NCI-H1105 treated with DMSO at 0.1 percent for 48 hours (cell line): ENCODE measurements around the gene TBC1D25.

Experiments
- DNase-seq: peaks from one replicate; lab custom pipeline; 2025; lab: John Stamatoyannopoulos, UW

Gene TBC1D25, protein sequence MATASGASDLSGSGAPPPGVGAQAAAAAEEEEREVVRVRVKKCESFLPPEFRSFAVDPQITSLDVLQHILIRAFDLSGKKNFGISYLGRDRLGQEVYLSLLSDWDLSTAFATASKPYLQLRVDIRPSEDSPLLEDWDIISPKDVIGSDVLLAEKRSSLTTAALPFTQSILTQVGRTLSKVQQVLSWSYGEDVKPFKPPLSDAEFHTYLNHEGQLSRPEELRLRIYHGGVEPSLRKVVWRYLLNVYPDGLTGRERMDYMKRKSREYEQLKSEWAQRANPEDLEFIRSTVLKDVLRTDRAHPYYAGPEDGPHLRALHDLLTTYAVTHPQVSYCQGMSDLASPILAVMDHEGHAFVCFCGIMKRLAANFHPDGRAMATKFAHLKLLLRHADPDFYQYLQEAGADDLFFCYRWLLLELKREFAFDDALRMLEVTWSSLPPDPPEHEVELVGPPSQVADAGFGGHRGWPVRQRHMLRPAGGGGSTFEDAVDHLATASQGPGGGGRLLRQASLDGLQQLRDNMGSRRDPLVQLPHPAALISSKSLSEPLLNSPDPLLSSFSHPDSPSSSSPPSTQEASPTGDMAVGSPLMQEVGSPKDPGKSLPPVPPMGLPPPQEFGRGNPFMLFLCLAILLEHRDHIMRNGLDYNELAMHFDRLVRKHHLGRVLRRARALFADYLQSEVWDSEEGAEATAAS

GRCh38 chrX:48539345-48540027, at the start of gene TBC1D25:
Gene TBC1D25, plus strand, starts transcription at chrX:48539714. Its CDS starts 84 bp downstream, at chrX:48539798.
- DNase-seq = peak; percentile 92

- DNase-seq = no peak
These were observed 49.6 kb upstream of the TBC1D25 start for GRCh38 chrX:48489892-48490291.

DNA sequence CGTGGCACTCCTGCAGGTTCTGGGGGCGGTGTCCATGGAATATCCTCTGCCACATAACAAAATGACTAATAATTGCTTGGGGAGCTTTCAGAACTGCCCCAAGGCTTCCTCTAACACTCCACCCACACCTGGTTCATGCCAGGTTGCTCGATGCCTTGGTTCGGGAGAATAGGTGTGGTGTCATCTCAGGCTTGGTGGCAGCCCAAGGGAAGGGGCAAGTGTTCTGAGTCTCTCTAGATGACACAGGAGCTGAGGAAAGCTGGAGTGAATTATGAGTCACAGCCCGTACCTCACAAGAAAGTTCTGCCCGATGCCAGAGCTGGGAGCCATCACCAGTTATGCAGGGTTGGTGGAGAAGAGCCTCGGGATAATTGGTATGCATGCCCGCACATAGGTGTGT, 48.9 kb upstream of the TBC1D25 start:
- no peak for DNase-seq

DNA sequence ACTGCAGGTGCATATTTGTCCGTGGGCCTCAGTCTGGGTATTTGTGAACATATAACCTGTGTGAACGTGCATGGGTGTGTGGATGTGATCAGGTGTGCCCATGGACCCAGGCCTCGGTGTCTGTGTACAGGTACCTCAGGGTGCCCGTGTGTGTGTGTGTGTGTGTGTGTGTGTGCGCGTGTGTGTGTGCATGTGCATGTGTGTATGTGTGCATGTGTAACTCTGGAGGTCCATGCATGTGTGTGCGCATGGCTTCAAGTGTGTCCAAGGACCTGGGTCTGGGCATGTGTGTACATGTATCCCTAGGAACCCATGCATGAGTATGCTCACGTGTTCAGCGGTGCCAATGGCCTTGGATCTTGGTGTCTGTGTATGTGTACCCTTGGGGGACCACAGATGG, 47.7 kb upstream of the TBC1D25 start:
- no peak for DNase-seq

- DNase-seq = no peak
These were observed 47.1 kb upstream of the TBC1D25 start for GRCh38 chrX:48492293-48492910.

DNA sequence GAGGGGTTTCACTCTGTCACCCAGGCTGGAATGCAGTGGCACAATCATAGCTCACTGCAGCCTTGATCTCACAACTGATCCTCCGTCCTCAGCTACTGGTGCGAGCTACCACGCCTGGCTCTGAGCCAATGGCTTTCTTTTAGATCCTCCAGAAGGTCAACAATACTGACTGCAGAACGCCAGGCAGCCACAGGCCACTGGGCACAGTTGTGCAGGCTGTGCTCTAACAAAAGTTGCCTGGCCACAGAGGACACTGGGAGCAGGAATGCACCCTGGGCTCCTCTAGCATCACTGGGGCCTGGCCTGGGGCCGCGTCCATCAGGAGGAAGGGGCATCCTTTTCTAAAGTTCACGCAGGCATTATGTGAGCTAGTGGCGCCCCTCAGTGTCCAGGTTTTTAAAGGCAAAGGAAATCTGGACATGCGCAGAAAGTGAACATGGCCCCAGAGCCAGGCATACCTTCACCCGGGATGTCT, 45.6 kb upstream of the TBC1D25 start:
- peak; percentile 7 for DNase-seq

DNA sequence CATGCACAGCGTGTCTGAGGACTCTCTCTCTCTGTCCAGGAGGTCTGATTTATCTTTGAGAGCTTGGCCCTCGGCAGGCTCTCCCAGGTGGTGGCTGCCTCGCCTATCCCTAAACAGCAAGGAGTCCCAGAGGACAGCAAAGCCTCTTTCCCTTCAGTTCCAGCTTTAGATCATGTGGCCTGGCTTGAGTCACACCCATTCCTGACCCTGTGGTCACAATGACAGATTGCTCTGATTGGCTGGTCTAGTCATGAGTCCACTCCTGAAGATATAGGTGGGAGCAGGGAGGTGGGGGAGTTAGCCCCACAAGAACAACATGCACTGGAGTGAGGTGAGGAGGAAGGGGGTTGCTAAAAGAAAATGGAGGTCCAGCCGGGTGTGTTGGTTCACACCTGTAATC, 42.9 kb upstream of the TBC1D25 start:
- DNase-seq = no peak

- no peak for DNase-seq
These were observed 41.6 kb upstream of the TBC1D25 start for GRCh38 chrX:48497871-48498270.

GRCh38 chrX:48498374-48498809, 41.1 kb upstream of the TBC1D25 start:
- DNase-seq = no peak

GRCh38 chrX:48504261-48504660, 35.3 kb upstream of the TBC1D25 start:
- DNase-seq = no peak

DNA sequence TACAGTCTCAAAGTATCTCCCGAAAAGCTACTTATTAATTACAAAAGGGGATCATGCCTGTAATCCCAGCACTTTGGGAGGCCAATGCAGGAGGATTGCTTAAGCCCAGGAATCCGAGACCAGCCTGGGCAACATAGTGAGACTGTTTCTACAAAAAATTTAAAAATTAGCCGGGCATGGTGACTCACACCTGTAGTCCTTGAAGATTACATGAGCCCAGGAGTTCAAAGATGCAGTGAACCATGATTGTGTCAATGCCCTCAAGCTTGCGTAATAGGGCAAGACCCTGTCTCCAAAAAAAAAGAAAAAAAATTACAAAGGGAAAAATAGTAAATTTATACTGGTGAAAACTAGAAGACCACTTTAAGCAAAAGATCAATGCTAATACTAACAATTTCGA, 34.0 kb upstream of the TBC1D25 start:
- no peak for DNase-seq

DNA sequence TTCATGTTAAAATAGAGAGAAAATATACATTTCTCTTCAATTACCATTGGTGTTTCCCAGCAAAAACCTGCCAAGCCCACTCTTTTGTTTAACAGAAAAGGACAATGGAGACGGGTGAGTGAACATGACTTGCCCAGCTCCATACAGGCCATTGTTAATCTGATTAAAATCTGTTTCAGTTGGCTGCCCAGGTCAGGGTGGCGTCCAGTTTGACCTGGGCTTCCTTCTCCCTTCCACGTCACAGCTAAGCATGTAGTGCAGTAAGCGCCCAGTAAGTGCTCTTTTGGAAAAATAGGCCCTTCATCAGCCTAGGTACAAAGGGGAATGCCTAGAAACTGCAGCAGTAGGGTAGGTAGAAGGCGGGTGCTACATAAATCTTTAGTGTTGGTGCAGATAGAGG, 32.3 kb upstream of the TBC1D25 start:
- DNase-seq = no peak

GRCh38 chrX:48508400-48509244, 30.9 kb upstream of the TBC1D25 start, which contains the start of gene PORCN:
Gene PORCN, plus strand, starts transcription at chrX:48508992. Its CDS starts 829 bp downstream, at chrX:48509821.
- DNase-seq = peak; percentile 52

GRCh38 chrX:48509245-48509590, 30.3 kb upstream of the TBC1D25 start:
- DNase-seq = no peak

DNA sequence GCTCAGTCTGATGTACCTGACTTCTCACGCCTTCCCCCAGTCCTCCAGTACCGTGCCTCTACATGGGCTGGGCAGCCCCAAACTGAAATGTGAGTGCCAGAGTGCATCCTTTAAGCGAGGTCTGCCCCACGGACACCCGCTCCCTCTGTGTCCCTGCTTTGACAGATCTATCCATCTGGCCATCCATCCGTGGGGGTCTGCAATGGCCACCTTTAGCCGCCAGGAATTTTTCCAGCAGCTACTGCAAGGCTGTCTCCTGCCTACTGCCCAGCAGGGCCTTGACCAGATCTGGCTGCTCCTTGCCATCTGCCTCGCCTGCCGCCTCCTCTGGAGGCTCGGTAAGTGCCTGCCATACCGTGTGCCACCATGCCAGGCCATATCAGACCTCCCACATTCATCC, 29.9 kb upstream of the TBC1D25 start:
- DNase-seq = no peak

GRCh38 chrX:48511560-48511959, 28.0 kb upstream of the TBC1D25 start:
- no peak for DNase-seq

DNA sequence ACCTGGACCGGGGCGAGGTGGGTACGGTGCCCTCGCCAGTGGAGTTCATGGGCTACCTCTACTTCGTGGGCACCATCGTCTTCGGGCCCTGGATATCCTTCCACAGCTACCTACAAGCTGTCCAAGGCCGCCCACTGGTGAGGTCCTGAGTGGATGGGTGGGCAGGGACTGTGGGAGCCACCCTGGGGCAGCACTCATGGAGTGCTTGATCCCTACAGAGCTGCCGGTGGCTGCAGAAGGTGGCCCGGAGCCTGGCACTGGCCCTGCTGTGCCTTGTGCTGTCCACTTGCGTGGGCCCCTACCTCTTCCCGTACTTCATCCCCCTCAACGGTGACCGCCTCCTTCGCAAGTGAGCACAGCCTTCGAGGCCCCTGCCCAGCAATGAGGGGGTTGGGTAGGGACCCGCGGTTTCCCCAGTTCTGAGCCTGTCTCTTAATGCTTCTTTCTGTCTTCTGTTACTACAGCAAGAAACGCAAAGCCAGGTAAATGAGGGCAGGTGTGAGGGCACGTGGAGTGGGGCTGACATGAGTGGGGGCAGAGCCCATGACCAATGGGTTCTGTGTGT, 27.1 kb upstream of the TBC1D25 start:
- no peak for DNase-seq

- no peak for DNase-seq
These were observed 25.8 kb upstream of the TBC1D25 start for GRCh38 chrX:48513670-48514069.

DNA sequence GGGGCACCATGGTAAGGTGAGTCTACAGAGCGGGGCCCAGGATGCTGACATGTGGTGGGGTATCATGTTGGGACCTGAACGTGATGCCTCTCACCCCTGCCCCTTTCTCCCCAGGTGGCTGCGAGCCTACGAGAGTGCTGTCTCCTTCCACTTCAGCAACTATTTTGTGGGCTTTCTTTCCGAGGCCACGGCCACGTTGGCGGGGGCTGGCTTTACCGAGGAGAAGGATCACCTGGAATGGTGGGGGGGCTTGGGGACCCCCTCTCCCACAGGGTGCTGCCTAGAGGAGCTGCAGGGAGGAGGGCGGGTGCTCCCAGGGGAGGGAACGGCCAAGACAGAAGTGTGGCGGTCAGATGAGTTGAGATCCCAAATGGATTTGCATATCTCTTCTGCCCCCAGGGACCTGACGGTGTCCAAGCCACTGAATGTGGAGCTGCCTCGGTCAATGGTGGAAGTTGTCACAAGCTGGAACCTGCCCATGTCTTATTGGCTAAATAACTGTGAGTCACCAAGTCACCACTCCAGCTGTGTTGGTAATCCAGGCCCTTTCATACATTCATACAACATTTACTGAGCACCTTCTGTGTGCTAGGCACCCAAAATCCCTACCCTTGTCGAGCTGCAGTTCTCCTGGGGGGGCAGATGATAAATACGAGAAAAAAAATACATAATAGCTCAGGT, 25.2 kb upstream of the TBC1D25 start:
- no peak for DNase-seq

GRCh38 chrX:48514868-48515460, 24.6 kb upstream of the TBC1D25 start:
- no peak for DNase-seq
